GM23248 (cell line): ENCODE data around the gene PRIMPOL. TPM values are rescaled to one million over a fixed set of nuclear protein-coding genes. Genes with fewer than 3 reads are reported as not detected.

Source experiments
- DNase-seq: peaks from one replicate; pipeline ENCODE4 v3.0.0-alpha.2; 2015
- H2AFZ ChIP-seq: fragments of 200-600 bp; sonication (generic); 2 replicates; pipeline ENCODE4 v1.6.1; 2016; ENCODE audit warnings: antibody characterized with exemption
- H3F3A ChIP-seq: fragments of 200-600 bp; sonication (generic); 2 replicates; pipeline ENCODE4 v1.6.1; 2016; ENCODE audit warnings: mild to moderate bottlenecking, antibody characterized with exemption, mixed run types; ENCODE audit not compliant: insufficient read depth
- H3K27ac ChIP-seq: fragments of 200-600 bp; sonication (generic); 2 replicates; pipeline ENCODE4 v1.5.1; 2016; ENCODE audit warnings: mild to moderate bottlenecking
- H3K27me3 ChIP-seq: fragments of 200-600 bp; sonication (generic); replicated peaks from 2 replicates; pipeline ENCODE4 v1.6.1; 2016; ENCODE audit warnings: mild to moderate bottlenecking; ENCODE audit not compliant: insufficient read depth
- H3K36me3 ChIP-seq: fragments of 200-600 bp; sonication (generic); 2 replicates; pipeline ENCODE4 v1.6.1; 2016; ENCODE audit warnings: low read depth, mild to moderate bottlenecking
- H3K4me1 ChIP-seq: fragments of 200-600 bp; sonication (generic); 2 replicates; pipeline ENCODE4 v1.6.1; 2016; ENCODE audit warnings: mild to moderate bottlenecking; ENCODE audit not compliant: insufficient read depth
- H3K4me2 ChIP-seq: fragments of 200-600 bp; sonication (generic); one replicate; pipeline ENCODE4 v1.6.1; 2016; ENCODE audit warnings: mild to moderate bottlenecking; ENCODE audit not compliant: unreplicated experiment
- H3K4me3 ChIP-seq: fragments of 200-600 bp; sonication (generic); 2 replicates; pipeline ENCODE4 v1.5.1; 2016; ENCODE audit warnings: mild to moderate bottlenecking
- H3K79me2 ChIP-seq: fragments of 200-600 bp; sonication (generic); 2 replicates; pipeline ENCODE4 v1.6.1; 2016; ENCODE audit warnings: mild to moderate bottlenecking; ENCODE audit not compliant: insufficient read depth
- H3K9ac ChIP-seq: fragments of 200-600 bp; sonication (generic); 2 replicates; pipeline ENCODE4 v1.6.1; 2016; ENCODE audit warnings: mild to moderate bottlenecking
- H3K9me2 ChIP-seq: fragments of 200-600 bp; sonication (generic); 2 replicates; pipeline ENCODE4 v1.6.1; 2016; ENCODE audit warnings: mixed run types, mild to moderate bottlenecking, moderate library complexity; ENCODE audit not compliant: insufficient read depth
- H3K9me3 ChIP-seq: fragments of 200-600 bp; sonication (generic); one replicate; pipeline ENCODE4 v1.6.1; 2017; ENCODE audit warnings: low read depth
- H4K20me1 ChIP-seq: fragments of 200-600 bp; sonication (generic); 2 replicates; pipeline ENCODE4 v1.6.0; 2016; ENCODE audit not compliant: insufficient read depth
- EZH2 ChIP-seq: fragments of 200-600 bp; sonication (generic); IDR thresholded peaks from 2 replicates; pipeline ENCODE4 v1.6.1; 2018; ENCODE audit warnings: antibody characterized with exemption, mild to moderate bottlenecking; ENCODE audit not compliant: insufficient read depth, poor library complexity, severe bottlenecking
- EZH2phosphoT487 ChIP-seq: fragments of 200-600 bp; sonication (generic); IDR thresholded peaks from 2 replicates; pipeline ENCODE4 v1.6.1; 2018; ENCODE audit warnings: antibody characterized with exemption, moderate library complexity, mild to moderate bottlenecking, low read depth; ENCODE audit not compliant: insufficient read depth
- WGBS, 2 experiments: methylation state at CpG; one replicate each; pipeline ENCODE4 v1.1.6; 2015 to 2017; ENCODE audit warnings: low lambda C conversion rate in 2 of 2, low coverage in 1 of 2; ENCODE audit errors: missing lambda C conversion rate in 2 of 2; 5-methylcytosine and 5-hydroxymethylcytosine counted together
- in situ Hi-C: fragments of 300-500 bp; cut with MboI; formaldehyde crosslinking; loops from 2 replicates; pipeline ENCODE4 v1.15.0; 2020
- polyA plus RNA-seq: library from polyadenylated mRNA; unstranded; fragments of >200 nt; fragmentation: Nextera tagmentation; extraction: Ambion mirVana; gene quantifications from 2 replicates; pipeline ENCODE4 v1.2.1, GENCODE V29; 2016
- total RNA-seq: library from RNA; depleted of rRNA; stranded (reverse); fragments of >200 nt; shearing (Covaris generic); gene quantifications from 2 replicates; pipeline ENCODE4 v1.2.3, GENCODE V29; 2014

The PRIMPOL gene
- total and polyA plus RNA-seq, 2 experiments from 2014 or later: 15.0 to 16.0 TPM

DNA sequence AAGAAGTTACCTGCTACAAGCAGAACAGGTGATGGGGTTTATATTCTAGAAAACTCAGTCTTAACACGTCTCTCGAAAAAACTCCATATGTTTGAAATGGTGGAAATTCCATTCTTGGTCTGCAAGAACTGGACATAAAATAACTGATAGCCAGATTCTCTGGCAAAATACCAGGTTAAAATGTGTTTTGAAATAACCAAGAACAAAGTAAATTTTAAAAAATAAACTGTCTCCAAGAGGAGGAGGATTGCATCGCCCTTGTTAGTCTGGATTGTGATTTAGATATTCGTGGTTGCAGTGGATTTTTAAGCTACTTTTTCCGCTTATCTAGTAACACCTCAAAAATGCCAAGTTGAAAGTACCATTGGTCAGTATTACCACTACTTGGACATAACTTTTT is 43.5 kb downstream of the PRIMPOL start:
- H3K36me3 ChIP-seq: peaks cover 7% of the 10 kb centered on the region; the same call in 1 of the 2 replicates
- no peak overlapping the region for H3K27ac ChIP-seq
- H3K4me3 ChIP-seq: no peak overlapping the region
- no peaks in the 10 kb centered on the region for H3K9me3 ChIP-seq
- TF ChIP-seq EZH2 (no peak), EZH2phosphoT487 (no peak)
- H2AFZ ChIP-seq: no peak overlapping the region
- no peaks in the 10 kb centered on the region for H4K20me1 ChIP-seq
- no peaks in the 10 kb centered on the region; the same call in 1 of the 2 replicates for H3K9me2 ChIP-seq
- no peaks in the 10 kb centered on the region for H3K79me2 ChIP-seq
- H3K4me1 ChIP-seq: peaks cover 12% of the 10 kb centered on the region
- in situ Hi-C loops: no loop called here
- H3K4me2 ChIP-seq: no peak overlapping the region
- 93 to 95% methylated on average over 5 of the region's 5 CpGs for WGBS, 2 experiments
- H3F3A ChIP-seq: peaks cover 11% of the 10 kb centered on the region
- no peak overlapping the region for H3K9ac ChIP-seq
- H3K27me3 ChIP-seq: no peaks in the 10 kb centered on the region
- no peak for DNase-seq

- H3K27me3 ChIP-seq: no peaks in the 10 kb centered on the region
- no peaks in the 10 kb centered on the region for H4K20me1 ChIP-seq
- no peak overlapping the region for H3K27ac ChIP-seq
- TF ChIP-seq EZH2 (no peak), EZH2phosphoT487 (no peak)
- no peaks in the 10 kb centered on the region for H3K79me2 ChIP-seq
- peaks cover 7% of the 10 kb centered on the region; the same call in 1 of the 2 replicates for H3K36me3 ChIP-seq
- H3F3A ChIP-seq: no peaks in the 10 kb centered on the region; the same call in 1 of the 2 replicates
- no peaks in the 10 kb centered on the region for H3K4me1 ChIP-seq
- H3K4me2 ChIP-seq: no peak overlapping the region
- H3K9me3 ChIP-seq: no peaks in the 10 kb centered on the region
- no peak overlapping the region for H2AFZ ChIP-seq
- no peak overlapping the region for H3K4me3 ChIP-seq
- no peaks in the 10 kb centered on the region; the same call in 1 of the 2 replicates for H3K9me2 ChIP-seq
- H3K9ac ChIP-seq: no peak overlapping the region
- no peak for DNase-seq
- in situ Hi-C loops: no loop called here
Measured at GRCh38 chr4:184694412-184694956, 44.9 kb downstream of the PRIMPOL start.

DNA sequence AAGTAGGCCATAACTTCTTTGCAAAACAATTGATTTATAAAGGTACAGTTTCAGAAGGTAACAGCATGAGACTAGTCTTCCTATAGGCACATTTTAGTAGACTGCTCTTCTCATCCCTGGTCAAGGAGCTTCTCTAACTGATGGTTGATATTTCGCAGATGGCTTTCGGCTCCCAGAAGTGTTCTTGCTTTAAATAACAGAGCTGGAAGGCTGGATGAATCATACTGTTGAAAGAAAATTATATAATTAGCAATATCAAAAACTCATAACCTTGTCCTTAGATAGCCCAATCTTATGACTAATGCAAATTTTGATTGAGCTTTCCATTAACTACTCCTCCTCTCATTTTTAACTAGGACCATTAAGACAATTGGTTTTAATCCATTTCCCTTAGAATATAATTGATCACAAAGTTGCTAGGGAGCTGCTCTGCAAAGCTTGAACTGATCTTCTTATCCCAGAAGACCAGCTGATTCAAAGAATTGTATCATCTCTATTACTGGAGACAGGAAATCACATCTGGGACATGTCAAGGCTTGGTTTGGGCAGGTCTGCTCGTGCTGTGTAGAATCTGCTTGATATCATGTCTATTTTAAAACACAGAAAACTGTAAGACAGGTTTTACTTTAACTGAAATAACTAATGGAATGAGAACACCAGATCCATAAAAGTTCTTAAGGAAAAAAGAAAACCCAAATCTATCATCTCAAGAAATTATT is 45.8 kb downstream of the PRIMPOL start:
- no peak overlapping the region for H3K4me3 ChIP-seq
- no peaks in the 10 kb centered on the region; the same call in 1 of the 2 replicates for H3K9me2 ChIP-seq
- no peak overlapping the region for H3K9ac ChIP-seq
- no peaks in the 10 kb centered on the region for H3K27me3 ChIP-seq
- no peak overlapping the region for H3K4me2 ChIP-seq
- no peaks in the 10 kb centered on the region for H3K9me3 ChIP-seq
- no peaks in the 10 kb centered on the region; the same call in 1 of the 2 replicates for H3F3A ChIP-seq
- no peaks in the 10 kb centered on the region for H3K79me2 ChIP-seq
- H4K20me1 ChIP-seq: no peaks in the 10 kb centered on the region
- peaks cover 5% of the 10 kb centered on the region for H3K4me1 ChIP-seq
- TF ChIP-seq EZH2phosphoT487: no peak
- no peak for TF ChIP-seq EZH2
- in situ Hi-C loops: no loop called here
- no peak for DNase-seq
- no peak overlapping the region for H3K27ac ChIP-seq
- peaks cover 7% of the 10 kb centered on the region; the same call in 1 of the 2 replicates for H3K36me3 ChIP-seq
- H2AFZ ChIP-seq: no peak overlapping the region
- 73 to 75% methylated on average over 3 of the region's 3 CpGs for WGBS, 2 experiments

GRCh38 chr4:184697956-184698355 is 48.4 kb downstream of the PRIMPOL start:
- no peak overlapping the region for H3K4me2 ChIP-seq
- no peak for DNase-seq
- TF ChIP-seq EZH2 (no peak), EZH2phosphoT487 (no peak)
- no peak overlapping the region for H3K4me3 ChIP-seq
- no peak overlapping the region for H2AFZ ChIP-seq
- H3K9me3 ChIP-seq: no peaks in the 10 kb centered on the region
- in situ Hi-C loops: no loop called here
- 82 to 86% methylated on average over 3 of the region's 3 CpGs for whole genome bisulfite sequencing, 2 experiments
- no peaks in the 10 kb centered on the region for H3K27me3 ChIP-seq
- H4K20me1 ChIP-seq: no peaks in the 10 kb centered on the region
- no peaks in the 10 kb centered on the region; the same call in 1 of the 2 replicates for H3K9me2 ChIP-seq
- no peak overlapping the region for H3K27ac ChIP-seq
- H3K36me3 ChIP-seq: peaks cover 7% of the 10 kb centered on the region; the same call in 1 of the 2 replicates
- peaks cover 5% of the 10 kb centered on the region for H3K4me1 ChIP-seq
- H3K9ac ChIP-seq: no peak overlapping the region
- no peaks in the 10 kb centered on the region for H3K79me2 ChIP-seq
- no peaks in the 10 kb centered on the region; the same call in 1 of the 2 replicates for H3F3A ChIP-seq
